Measurements from ENCODE around the gene TRIM37. TPM values are rescaled to one million over a fixed set of nuclear protein-coding genes. Genes with fewer than 3 reads are reported as not detected.
"Not testable (repeated sequence)": the region's sequence is repeated elsewhere in the genome, so short reads cannot be mapped to it uniquely, and the experiment has no call there.

Gene TRIM37
- total RNA-seq, 1 donor from 2014 or later = 86.4 TPM

DNA sequence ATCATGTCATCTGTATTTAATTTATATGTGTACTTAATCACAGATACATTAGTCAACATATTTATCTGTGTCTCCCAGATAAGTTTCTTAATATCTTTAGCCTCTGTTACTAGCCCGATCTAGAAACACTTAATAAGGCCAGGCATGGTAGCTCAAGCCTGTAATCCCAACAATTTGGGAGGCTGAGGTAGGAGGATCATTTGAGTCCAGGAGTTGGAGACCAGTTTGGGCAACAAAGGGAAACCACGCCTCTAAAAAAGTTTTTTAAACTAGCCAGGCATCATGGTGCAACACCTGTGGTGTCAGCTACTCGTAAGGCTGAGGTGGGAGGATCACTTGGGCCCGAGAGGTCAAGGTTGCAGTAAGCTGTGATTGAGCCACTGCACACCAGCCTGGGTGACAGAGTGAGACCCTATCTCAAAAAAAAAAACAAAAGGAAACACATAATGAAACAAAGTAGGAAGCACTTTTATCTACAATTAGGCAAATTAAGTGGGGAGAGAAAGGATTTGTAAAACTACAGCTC lies 39.0 kb upstream of the TRIM37 start:
- no peaks in the 10 kb centered on the region for H3F3A ChIP-seq (ENCODE audit: low read depth)
- no peak overlapping the region for H3K9ac ChIP-seq
- H3K27ac ChIP-seq = no peak overlapping the region
- H3K4me1 Mint-ChIP-seq = peaks cover 6% of the 10 kb centered on the region
- no peaks in the 10 kb centered on the region for H3K9me3 ChIP-seq (ENCODE audit: low read depth)
- H3K4me3 ChIP-seq = no peak overlapping the region
- peaks cover 2% of the 10 kb centered on the region for H3K27me3 Mint-ChIP-seq (ENCODE audit: insufficient read depth, low read depth)
- H3K36me3 ChIP-seq = peaks cover 5% of the 10 kb centered on the region
- no peaks in the 10 kb centered on the region for H3K27me3 ChIP-seq
- H3K27ac Mint-ChIP-seq = no peak overlapping the region
- peaks cover 100% of the 10 kb centered on the region for H3K79me2 ChIP-seq (ENCODE audit: low read depth)
- H3K4me3 Mint-ChIP-seq = no peak overlapping the region
- no peak for TF ChIP-seq EZH2phosphoT487 (IDR thresholded peaks at IDR 0.05)
- no peak for TF ChIP-seq EZH2 (IDR thresholded peaks at IDR 0.05)
- H3K36me3 Mint-ChIP-seq = peaks cover 34% of the 10 kb centered on the region
- H3K4me2 ChIP-seq = no peak overlapping the region
- no peak for DNase-seq (ENCODE audit: low spot score)
- no peak overlapping the region for H2AFZ ChIP-seq (replicated peaks)
- H3K4me1 ChIP-seq = peaks cover 4% of the 10 kb centered on the region
- H3K9me3 Mint-ChIP-seq = peaks cover 2% of the 10 kb centered on the region
- H4K20me1 ChIP-seq (ENCODE audit: low read depth) = peaks cover 96% of the 10 kb centered on the region

DNA sequence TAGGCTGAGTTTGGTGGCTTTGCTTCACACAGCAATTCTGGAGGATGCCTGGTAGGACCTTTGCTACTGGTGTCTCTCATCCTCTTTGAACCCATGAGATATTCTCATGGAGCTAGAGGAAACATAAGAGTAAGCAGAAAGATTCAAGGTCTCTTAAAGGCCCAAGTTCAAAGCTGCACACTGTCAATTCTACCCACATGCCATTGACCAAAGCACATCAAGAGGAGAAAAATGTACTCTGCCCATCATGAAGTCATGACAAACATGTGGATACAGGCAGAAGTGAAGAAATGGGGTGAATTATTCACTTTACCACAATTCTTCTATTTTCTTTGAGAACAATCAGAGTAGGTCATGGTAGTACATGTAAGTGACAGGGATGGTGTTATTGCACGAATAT lies 35.2 kb upstream of the TRIM37 start:
- H3K4me2 ChIP-seq = no peak overlapping the region
- Mint-ChIP-seq H3K4me3 (no peak overlapping the region), H3K27me3 (ENCODE audit: insufficient read depth, low read depth) (peaks cover 2% of the 10 kb centered on the region), H3K4me1 (peaks cover under 1% of the 10 kb centered on the region), H3K27ac (no peak overlapping the region), H3K9me3 (peaks cover 2% of the 10 kb centered on the region), H3K36me3 (peaks cover 22% of the 10 kb centered on the region)
- H3K4me3 ChIP-seq = no peak overlapping the region
- DNase-seq (ENCODE audit: low spot score) = no peak
- TF ChIP-seq EZH2phosphoT487 (IDR thresholded peaks at IDR 0.05) (no peak), EZH2 (IDR thresholded peaks at IDR 0.05) (no peak)
- TF ChIP-seq, protein P1, sequence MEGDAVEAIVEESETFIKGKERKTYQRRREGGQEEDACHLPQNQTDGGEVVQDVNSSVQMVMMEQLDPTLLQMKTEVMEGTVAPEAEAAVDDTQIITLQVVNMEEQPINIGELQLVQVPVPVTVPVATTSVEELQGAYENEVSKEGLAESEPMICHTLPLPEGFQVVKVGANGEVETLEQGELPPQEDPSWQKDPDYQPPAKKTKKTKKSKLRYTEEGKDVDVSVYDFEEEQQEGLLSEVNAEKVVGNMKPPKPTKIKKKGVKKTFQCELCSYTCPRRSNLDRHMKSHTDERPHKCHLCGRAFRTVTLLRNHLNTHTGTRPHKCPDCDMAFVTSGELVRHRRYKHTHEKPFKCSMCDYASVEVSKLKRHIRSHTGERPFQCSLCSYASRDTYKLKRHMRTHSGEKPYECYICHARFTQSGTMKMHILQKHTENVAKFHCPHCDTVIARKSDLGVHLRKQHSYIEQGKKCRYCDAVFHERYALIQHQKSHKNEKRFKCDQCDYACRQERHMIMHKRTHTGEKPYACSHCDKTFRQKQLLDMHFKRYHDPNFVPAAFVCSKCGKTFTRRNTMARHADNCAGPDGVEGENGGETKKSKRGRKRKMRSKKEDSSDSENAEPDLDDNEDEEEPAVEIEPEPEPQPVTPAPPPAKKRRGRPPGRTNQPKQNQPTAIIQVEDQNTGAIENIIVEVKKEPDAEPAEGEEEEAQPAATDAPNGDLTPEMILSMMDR (IDR thresholded peaks at IDR 0.05) = no peak
- H3K27ac ChIP-seq = no peak overlapping the region
- no peaks in the 10 kb centered on the region for H3F3A ChIP-seq (ENCODE audit: low read depth)
- no peaks in the 10 kb centered on the region for H3K4me1 ChIP-seq
- H3K9ac ChIP-seq = no peak overlapping the region
- H3K79me2 ChIP-seq (ENCODE audit: low read depth) = peaks cover 100% of the 10 kb centered on the region
- H3K9me3 ChIP-seq (ENCODE audit: low read depth) = no peaks in the 10 kb centered on the region
- H2AFZ ChIP-seq (replicated peaks) = no peak overlapping the region
- peaks cover 5% of the 10 kb centered on the region for H3K36me3 ChIP-seq
- H4K20me1 ChIP-seq (ENCODE audit: low read depth) = peaks cover 96% of the 10 kb centered on the region
- H3K27me3 ChIP-seq = no peaks in the 10 kb centered on the region

DNA sequence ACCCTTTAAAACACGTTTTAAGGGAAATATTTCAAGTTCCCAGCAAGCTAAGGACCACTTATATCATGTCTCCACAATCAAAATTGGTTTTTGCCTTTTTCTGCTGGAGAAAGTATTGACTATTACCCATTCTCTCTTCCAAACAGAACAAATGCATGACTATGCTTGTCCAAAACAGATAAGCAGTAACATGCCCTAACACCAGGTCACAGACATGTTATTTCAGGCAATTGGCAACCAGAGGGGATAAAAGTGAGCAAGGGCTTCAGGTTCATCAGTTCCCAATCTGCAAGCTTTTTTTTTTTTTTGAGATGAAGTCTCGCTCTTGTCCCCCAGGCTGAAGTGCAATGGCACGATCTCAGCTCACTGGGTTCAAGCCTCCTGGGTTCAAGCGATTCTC lies 33.3 kb upstream of the TRIM37 start:
- no peak overlapping the region for H3K27ac Mint-ChIP-seq
- TF ChIP-seq, protein P1 (IDR thresholded peaks at IDR 0.05) = no peak
- no peak for TF ChIP-seq EZH2phosphoT487 (IDR thresholded peaks at IDR 0.05)
- no peak for TF ChIP-seq EZH2 (IDR thresholded peaks at IDR 0.05)
- no peak overlapping the region for H3K9ac ChIP-seq
- no peaks in the 10 kb centered on the region for H3K27me3 ChIP-seq
- no peak for DNase-seq (ENCODE audit: low spot score)
- no peak overlapping the region for H2AFZ ChIP-seq (replicated peaks)
- H3K9me3 Mint-ChIP-seq = no peaks in the 10 kb centered on the region
- no peak overlapping the region for H3K4me3 Mint-ChIP-seq
- no peaks in the 10 kb centered on the region for H3K9me3 ChIP-seq (ENCODE audit: low read depth)
- H3K4me2 ChIP-seq = no peak overlapping the region
- H3K79me2 ChIP-seq (ENCODE audit: low read depth) = peaks cover 100% of the 10 kb centered on the region
- no peaks in the 10 kb centered on the region for H3F3A ChIP-seq (ENCODE audit: low read depth)
- H3K36me3 ChIP-seq = peaks cover 5% of the 10 kb centered on the region
- no peaks in the 10 kb centered on the region for H3K4me1 Mint-ChIP-seq
- H4K20me1 ChIP-seq (ENCODE audit: low read depth) = peaks cover 96% of the 10 kb centered on the region
- peaks cover 2% of the 10 kb centered on the region for H3K27me3 Mint-ChIP-seq (ENCODE audit: insufficient read depth, low read depth)
- H3K27ac ChIP-seq = no peak overlapping the region
- H3K4me1 ChIP-seq = no peaks in the 10 kb centered on the region
- no peak overlapping the region for H3K4me3 ChIP-seq
- H3K36me3 Mint-ChIP-seq = peaks cover 13% of the 10 kb centered on the region

DNA sequence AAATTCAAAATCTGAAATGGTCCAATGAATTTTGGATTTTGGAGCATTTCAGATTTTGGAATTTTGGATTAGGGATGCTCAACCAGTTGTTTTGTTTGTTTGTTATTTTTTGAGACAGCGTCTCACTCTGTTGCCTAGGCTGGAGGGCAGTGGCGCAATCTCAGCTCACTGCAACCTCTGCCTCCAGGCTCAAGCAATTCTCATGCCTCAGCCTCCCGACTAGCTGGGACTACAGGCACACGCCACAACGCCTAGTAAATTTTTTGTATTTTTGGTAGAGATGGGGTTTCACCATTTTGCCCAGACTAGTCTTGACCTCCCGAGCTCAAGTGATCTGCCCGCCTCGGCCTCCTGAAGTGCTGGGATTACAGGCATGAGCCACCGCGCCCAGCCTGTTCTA lies 31.7 kb upstream of the TRIM37 start:
- H3K4me1 Mint-ChIP-seq; DNase-seq (ENCODE audit: low spot score); H2AFZ ChIP-seq (replicated peaks); H3K27ac Mint-ChIP-seq; H3K4me1 ChIP-seq; H3K9me3 ChIP-seq (ENCODE audit: low read depth); H3K27me3 Mint-ChIP-seq (ENCODE audit: insufficient read depth, low read depth); H3K27me3 ChIP-seq; H3K36me3 Mint-ChIP-seq; H3K9me3 Mint-ChIP-seq; H3K36me3 ChIP-seq; H3K9ac ChIP-seq; H3F3A ChIP-seq (ENCODE audit: low read depth); H3K4me2 ChIP-seq; H3K4me3 Mint-ChIP-seq; H3K27ac ChIP-seq; H3K4me3 ChIP-seq: not testable (repeated sequence)
- peaks cover 97% of the 10 kb centered on the region for H4K20me1 ChIP-seq (ENCODE audit: low read depth)
- peaks cover 100% of the 10 kb centered on the region for H3K79me2 ChIP-seq (ENCODE audit: low read depth)
